Brain microvascular endothelial cell (primary cell): ENCODE results near the gene ROR2.

ENCODE experiments used
- DNase-seq: peaks from one replicate; pipeline ENCODE4 v3.0.0-alpha.2; 2020
- H3K27ac ChIP-seq: fragments of 250-450 bp; sonication (Bioruptor Pico); 2 replicates; pipeline ENCODE4 v1.5.1; 2020; ENCODE audit warnings: mild to moderate bottlenecking, moderate library complexity
- H3K27me3 ChIP-seq: fragments of 250-450 bp; sonication (Bioruptor Pico); replicated peaks from 2 replicates; pipeline ENCODE4 v1.5.1; 2020; ENCODE audit warnings: mild to moderate bottlenecking
- H3K36me3 ChIP-seq: fragments of 250-450 bp; sonication (Bioruptor Pico); replicated peaks from 2 replicates; pipeline ENCODE4 v1.5.1; 2020; ENCODE audit warnings: mild to moderate bottlenecking
- H3K4me3 ChIP-seq: 2 replicates; pipeline ENCODE4 v1.5.1; 2011; ENCODE audit warnings: low read depth, mild to moderate bottlenecking, control low read depth, low read length, moderate library complexity
- CTCF ChIP-seq: IDR thresholded peaks from 2 replicates; pipeline ENCODE4 v1.5.1; 2011; ENCODE audit warnings: low read depth, mild to moderate bottlenecking, moderate library complexity, low read length, control low read depth, inconsistent platforms; ENCODE audit errors: missing control alignments
- in situ Hi-C: cut with HindIII; loops from 2 replicates; pipeline ENCODE4 v1.10.0; 2017; ENCODE audit warnings: low sequenced_read_pairs, low pct_ligation_motif_present

The ROR2 gene

DNA sequence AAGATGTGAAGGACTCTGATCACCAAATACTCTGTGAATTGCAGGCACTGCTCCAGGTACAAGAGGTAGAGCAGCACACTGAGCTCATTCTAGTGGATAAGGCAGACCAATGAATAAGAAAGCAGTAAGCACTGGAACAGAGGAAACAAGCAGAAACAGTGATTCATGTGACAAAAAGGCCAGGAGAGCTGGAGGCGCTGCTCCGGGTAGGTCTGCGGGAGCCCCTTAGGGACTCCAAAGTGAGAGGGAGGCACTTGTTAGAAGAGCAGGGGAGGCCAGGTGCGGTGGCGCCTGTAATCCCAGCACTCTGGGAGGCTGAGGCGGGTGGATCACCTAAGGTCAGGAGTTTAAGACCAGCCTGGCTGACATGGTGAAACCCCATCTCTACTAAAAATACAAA, 294.8 kb downstream of the ROR2 start:
- DNase-seq: no peak
- in situ Hi-C loops: loop anchor here (25.0 kb wide), 1 partner anchor 743 kb away; no protein-coding TSS in a partner anchor
- H3K36me3 ChIP-seq: no peaks in the 10 kb centered on the region

GRCh38 chr9:91654527-91654926, 295.5 kb downstream of the ROR2 start:
- Histone ChIP-seq H3K27me3 (no peaks in the 10 kb centered on the region), H3K4me3 (no peak overlapping the region), H3K27ac (no peak overlapping the region), H3K36me3 (no peaks in the 10 kb centered on the region)
- in situ Hi-C loops: loop anchor here (25.0 kb wide), 1 partner anchor 742 kb away; no protein-coding TSS in a partner anchor
- DNase-seq: no peak
- TF ChIP-seq CTCF: no peak

More for the DNA sequence above, 294.8 kb downstream of the ROR2 start:
- Histone ChIP-seq H3K4me3 (no peak overlapping the region), H3K27me3 (no peaks in the 10 kb centered on the region), H3K27ac (no peak overlapping the region)
- TF ChIP-seq CTCF: no peak

- no peak overlapping the region for H3K27ac ChIP-seq
- no peaks in the 10 kb centered on the region for H3K36me3 ChIP-seq
- H3K4me3 ChIP-seq: no peak overlapping the region
- in situ Hi-C loops: no loop called here
- no peak for TF ChIP-seq CTCF
- H3K27me3 ChIP-seq: no peaks in the 10 kb centered on the region
- DNase-seq: no peak
These were observed 302.7 kb downstream of the ROR2 start for GRCh38 chr9:91647371-91647770.

DNA sequence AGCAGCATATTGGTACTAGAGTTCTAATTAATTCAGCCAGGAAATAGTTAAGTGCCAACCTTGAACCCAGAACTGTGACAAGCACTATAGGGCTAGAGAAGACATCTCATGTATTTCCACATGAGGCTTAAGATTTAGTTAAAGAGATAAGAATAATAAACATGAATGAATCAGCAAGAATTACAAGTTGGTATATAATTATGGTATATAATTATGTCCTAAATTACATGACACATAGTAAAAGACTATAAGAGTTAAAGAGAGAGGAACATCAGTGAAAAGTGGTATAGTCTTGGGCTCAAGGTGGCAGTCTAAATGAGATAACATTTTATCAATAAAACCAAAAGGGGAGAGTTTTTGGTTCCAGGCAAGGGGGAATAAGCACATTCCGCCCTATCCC, 303.3 kb downstream of the ROR2 start:
- no peak overlapping the region for H3K27ac ChIP-seq
- no peak overlapping the region for H3K4me3 ChIP-seq
- no peak for TF ChIP-seq CTCF
- no peaks in the 10 kb centered on the region for H3K36me3 ChIP-seq
- in situ Hi-C loops: no loop called here
- DNase-seq: no peak
- no peaks in the 10 kb centered on the region for H3K27me3 ChIP-seq

- no peaks in the 10 kb centered on the region for H3K27me3 ChIP-seq
- H3K36me3 ChIP-seq: no peaks in the 10 kb centered on the region
- no peak overlapping the region for H3K27ac ChIP-seq
- H3K4me3 ChIP-seq: no peak overlapping the region
- DNase-seq: no peak
- in situ Hi-C loops: no loop called here
- TF ChIP-seq CTCF: no peak
These were observed 305.6 kb downstream of the ROR2 start for GRCh38 chr9:91644433-91644832.

DNA sequence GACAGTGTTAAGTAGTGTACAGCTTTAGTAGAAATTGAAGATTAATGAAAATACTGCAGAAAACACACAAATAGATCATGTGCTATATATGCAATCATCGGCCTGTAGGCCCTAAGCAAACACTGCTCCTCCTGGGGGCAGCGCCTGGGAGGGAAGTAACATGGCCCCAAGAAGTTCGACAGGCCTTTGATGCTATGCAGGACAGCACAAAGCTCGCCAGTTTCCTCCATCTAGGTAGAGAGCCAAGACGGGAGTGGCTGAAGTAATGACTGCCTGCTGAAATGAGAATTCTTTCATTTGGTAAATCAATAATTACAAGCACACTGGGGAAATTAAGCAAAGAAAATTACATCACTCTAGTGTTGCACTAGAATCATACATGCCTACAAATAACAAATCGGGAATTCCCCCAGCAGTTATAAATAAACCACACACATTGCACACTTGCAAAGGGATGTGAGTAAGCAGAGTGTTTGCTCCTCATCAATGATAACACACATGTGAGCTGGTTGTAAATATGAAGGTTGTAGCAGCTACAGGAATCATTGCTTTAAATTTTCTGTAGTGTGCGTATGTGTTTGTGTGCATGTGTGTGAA, 306.4 kb downstream of the ROR2 start:
- no peaks in the 10 kb centered on the region for H3K27me3 ChIP-seq
- H3K4me3 ChIP-seq: no peak overlapping the region
- TF ChIP-seq CTCF: no peak
- no peak overlapping the region for H3K27ac ChIP-seq
- DNase-seq: no peak
- H3K36me3 ChIP-seq: no peaks in the 10 kb centered on the region
- in situ Hi-C loops: no loop called here
